ENCODE data around the gene ARHGAP33.
"Not testable (repeated sequence)": the region's sequence is repeated elsewhere in the genome, so short reads cannot be mapped to it uniquely, and the experiment has no call there.

Gene ARHGAP33

GRCh38 chr19:35796645-35797542 lies 21.5 kb downstream of the ARHGAP33 start:
- no peak for DNase-seq

DNA sequence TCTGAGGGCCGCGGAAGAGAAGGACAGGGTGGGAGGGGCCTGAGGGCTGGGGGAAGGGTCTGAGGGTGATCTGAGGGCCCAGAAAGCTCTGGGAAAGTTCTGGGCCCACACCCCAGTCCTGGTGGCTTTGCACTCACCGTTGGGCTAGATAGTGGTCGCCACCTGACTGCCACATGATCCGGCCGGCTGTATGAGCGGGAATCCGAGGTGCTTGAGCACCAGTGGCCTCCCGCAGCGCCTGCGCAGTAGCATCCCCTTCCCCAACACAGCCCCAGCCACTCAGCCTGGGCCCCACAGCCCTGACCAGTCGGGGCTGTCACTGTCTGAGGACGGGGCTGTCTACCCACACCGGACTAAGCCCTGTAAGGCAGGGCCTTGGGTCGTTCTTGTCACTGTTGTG lies 22.3 kb downstream of the ARHGAP33 start:
- no peak for DNase-seq

- no peak for DNase-seq
Observed at GRCh38 chr19:35801828-35802227, 26.5 kb downstream of the ARHGAP33 start.

DNA sequence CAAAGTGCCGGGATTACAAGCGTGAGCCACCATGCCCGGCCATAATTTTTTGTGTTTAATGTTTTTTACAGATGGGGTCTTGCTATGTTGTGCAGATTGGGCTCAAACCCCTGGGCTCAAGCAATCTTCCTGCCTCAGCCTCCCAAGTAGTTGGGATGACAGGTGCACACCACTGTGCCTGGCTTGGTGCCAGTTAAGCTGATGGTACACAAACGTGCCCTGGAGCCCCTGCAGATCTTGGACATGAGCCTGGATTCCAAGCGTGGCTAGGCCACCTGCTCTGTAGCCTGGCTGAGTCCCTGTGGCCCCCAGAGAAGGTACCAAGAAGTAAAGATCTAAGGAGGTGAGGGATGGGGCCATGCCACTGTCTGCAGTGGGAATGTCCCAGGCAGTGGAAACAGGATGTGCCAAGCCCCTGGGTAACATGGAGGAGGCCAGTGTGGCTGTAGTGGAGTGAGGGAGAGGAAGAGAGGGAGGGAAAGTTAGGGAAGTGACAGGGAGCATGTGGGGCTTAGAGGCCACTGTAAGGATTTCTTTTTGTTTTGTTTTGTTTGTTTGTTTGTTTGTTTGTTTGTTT lies 30.2 kb downstream of the ARHGAP33 start:
- no peak for DNase-seq

- DNase-seq: no peak
Observed at GRCh38 chr19:35806597-35806996, 31.2 kb downstream of the ARHGAP33 start.

- DNase-seq: no peak
Observed at GRCh38 chr19:35807633-35808032, 32.3 kb downstream of the ARHGAP33 start.

- no peak for DNase-seq
Observed at GRCh38 chr19:35811317-35812219, 36.2 kb downstream of the ARHGAP33 start.

DNA sequence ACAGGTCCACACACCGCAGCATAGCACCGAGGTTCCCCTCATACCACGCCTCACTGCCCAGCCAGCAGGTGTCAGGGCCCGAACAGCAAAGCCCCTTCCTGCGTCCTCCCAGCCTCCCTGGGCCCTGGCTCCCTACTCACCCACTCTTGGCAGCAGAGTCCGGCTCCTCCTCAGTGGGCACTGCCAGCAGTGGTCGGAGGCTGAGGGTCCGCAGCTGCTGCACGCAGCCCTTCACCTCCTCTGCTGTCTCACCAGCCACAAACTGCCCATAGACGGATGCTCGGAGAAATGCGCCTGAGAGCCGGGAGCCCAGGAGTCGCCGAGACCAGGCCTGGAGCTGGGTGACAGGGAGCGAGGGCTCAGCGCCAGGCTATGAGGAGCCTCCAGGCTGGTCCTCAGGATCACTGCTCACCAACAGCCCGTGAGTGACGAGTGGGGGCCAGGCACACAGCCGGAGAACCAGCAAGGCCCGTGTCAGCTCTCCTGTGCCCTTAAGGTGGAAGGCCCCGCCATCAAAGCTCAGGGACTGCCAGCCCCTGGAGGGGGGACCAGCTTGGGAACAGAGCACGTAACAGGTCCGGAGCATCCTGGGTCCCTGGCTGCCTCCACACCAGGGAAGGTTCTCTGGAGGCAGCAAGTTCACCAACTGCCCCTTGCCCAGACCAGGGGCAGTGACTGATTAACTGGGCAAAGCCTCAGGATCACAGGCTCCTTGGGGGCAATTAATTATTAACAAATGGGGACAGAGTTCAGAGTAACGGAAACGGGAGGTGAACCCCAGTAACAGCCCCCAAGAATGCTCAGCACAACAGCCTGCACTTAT lies 37.1 kb downstream of the ARHGAP33 start, which contains the start of gene PRODH2:
Gene PRODH2 (minus strand): TSS at position 626 of the 823 bp plus-strand sequence. CDS start 40 bp downstream, at position 586.
- no peak for DNase-seq

DNA sequence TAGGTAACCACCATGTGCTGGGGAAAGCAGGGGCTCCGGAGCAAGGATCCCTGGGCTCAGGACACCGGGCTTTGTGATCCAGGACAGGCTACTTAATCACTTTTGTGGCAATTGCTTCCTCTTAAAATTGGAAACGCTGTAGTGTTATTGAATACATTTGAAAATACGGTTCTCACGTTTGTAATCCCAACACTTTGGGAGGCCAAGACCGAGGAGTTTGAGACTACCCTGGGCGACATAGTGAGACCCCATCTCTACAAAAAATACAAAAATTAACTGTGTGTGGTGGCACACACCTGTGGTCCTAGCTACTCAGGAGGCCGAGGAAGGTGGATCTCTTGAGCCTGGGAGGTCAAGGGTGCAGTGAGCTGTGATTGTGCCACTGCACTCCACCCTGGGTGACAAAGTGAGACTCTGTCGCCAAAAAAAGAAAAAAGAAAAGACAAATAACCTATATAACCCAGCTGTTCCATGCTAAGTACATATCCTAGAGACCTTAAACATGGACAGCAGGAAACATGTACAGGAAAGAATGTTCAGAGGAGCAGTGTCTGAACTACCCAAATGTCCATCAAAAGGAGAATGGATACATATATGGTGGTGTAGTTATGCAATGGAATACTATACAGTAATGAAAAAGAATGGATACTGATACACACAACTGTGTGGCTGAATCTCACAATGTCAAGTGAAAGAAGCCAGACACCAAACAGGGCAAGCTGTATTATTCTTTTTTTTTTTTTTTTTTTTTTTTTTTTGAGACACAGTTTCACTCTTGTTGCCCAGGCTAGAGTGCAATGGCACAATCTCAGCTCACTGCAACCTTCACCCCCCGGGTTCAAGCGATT lies 37.9 kb downstream of the ARHGAP33 start:
- DNase-seq: no peak

- DNase-seq: no peak
Observed at GRCh38 chr19:35816262-35816661, 40.9 kb downstream of the ARHGAP33 start.

- DNase-seq: no peak
Observed at GRCh38 chr19:35816846-35817245, 41.5 kb downstream of the ARHGAP33 start.

- no peak for DNase-seq
Observed at GRCh38 chr19:35818445-35818844, 43.1 kb downstream of the ARHGAP33 start.

DNA sequence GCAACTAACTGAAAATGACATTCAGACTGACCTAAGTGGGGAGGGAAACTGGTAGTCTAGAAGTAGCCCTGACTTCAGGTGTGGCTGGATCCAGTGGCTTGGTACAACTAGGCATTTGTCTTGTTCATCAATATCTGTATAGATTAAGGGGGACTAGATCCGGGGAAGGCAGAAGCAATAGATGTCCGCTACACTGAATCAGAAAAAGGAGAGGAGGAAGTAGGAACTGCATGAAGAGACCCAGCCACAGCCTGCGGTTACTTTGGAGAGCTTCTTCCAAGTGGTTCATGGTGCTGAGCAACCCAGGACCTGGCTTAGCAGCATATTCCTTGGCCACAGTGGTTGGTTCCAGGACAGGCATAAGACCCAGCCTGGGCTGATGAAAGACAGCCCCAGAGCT lies 47.2 kb downstream of the ARHGAP33 start:
- DNase-seq: no peak

DNA sequence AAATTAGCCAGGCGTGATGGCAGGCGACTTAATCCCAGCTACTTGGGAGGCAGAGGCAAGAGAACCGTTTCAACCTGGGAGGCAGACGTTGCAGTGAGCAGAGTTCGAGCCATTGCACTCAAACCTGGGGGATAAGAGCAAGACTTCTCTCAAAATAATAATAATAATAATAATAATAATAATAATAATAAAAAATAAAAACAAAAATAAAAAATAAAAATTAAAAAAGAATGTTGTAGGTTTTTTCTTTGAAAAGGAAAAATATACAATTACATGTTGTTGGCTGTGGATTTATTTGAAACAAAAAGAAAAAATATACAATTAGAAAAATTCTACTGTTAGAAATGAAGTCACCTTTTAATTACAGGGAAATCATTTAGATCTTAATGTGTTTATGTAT lies 48.8 kb downstream of the ARHGAP33 start:
- DNase-seq: no peak

DNA sequence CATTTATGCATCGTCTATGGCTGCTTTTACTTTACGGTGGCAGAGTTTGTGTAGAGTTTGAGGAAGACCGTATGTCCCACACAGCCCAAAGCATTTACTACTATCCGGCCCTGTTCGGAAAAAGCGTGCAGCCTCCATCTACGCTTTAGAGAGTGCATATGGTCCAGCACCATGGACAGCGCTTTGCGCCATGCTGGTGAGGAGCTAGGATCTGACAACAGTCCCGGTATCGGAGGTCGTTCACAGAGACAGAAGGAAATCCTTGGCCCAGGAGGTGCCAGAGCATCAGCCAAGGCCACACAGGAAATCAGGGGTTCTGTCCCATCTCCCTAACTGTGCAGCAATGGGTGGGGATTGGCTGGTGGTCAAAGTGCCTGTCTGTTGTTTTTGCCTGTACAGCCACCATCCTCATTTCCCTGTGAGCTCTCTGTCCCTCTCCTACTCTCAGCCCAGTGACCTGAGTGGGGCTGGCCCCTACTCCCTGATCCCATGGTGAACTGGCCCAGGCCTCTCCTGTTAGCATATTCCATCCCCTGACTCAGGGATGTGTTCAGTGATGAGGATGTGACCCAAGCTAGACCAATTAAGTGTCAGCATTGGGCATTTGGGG lies 53.4 kb downstream of the ARHGAP33 start:
- peak; percentile 52 for DNase-seq

DNA sequence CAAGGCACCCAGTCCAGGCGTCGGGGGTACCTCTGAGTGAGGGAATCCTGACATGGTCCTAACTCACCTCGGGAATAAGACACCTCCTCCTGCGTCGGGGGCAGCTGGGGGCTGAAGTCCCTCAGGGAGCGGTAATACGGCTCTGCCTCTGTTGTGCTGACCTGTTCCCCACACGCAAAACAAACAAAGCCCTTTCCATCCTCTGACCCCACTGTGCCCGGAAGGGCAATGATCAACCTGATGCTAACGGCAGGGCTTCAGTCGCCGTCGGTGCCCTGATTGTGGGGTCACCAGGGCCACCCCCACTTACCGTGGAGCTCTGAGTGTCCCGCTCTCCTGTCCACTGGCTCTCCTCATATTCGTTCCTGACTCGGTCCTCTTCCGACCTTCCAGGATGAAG lies 55.6 kb downstream of the ARHGAP33 start:
- no peak for DNase-seq

DNA sequence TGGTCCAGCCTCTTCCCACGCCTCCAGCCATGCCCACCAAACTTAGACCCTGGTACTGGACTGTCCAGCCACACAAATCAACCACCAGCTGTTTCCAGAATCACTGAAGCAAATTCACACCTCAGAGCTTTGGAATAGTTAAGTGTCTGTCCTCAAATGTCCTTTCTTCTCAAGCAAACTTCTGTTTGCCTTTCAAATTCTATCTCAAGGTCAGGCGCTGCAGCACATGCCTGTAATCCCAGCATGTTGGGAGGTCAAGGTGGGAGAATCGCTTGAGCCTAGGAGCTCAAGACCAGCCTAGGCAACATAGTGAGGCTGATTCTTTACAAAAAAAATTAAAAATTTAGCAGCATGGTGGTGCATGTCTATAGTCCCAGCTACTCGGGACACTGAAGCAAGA lies 56.7 kb downstream of the ARHGAP33 start:
- no peak for DNase-seq

- no peak for DNase-seq
Observed at GRCh38 chr19:35833972-35834371, 58.6 kb downstream of the ARHGAP33 start.

DNA sequence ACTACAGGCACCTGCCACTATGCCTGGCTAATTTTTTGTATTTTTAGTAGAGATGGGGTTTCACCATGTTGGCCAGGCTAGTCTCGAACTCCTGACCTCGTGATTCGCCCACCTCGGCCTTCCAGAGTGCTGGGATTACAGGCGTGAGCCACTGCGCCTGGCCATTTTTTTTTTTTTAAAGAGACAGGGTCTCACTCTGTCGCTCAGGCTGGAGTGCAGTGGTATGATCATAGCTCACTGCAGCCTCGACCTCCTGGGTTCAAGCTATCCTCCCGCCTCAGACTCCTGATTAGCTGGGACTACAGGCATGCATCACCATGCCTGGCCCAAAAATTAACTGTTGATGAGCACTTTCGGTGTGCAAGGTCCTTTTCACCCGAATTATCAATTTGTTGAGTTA lies 60.7 kb downstream of the ARHGAP33 start:
- not testable (repeated sequence) for DNase-seq
